HG03521 (cell line): Measurements from ENCODE around the gene PATJ.
"Not testable (repeated sequence)": the region's sequence is repeated elsewhere in the genome, so short reads cannot be mapped to it uniquely, and the experiment has no call there.

Experiments
- ATAC-seq: cut with Tn5 transposase; IDR thresholded peaks from one replicate; pipeline ENCODE4 v1.9.1; 2021; ENCODE audit warnings: mild to moderate bottlenecking, moderate library complexity; ENCODE audit not compliant: unreplicated experiment

Gene PATJ

GRCh38 chr1:62142496-62142895 is 400.2 kb downstream of the PATJ start:
- ATAC-seq, result no peak

DNA sequence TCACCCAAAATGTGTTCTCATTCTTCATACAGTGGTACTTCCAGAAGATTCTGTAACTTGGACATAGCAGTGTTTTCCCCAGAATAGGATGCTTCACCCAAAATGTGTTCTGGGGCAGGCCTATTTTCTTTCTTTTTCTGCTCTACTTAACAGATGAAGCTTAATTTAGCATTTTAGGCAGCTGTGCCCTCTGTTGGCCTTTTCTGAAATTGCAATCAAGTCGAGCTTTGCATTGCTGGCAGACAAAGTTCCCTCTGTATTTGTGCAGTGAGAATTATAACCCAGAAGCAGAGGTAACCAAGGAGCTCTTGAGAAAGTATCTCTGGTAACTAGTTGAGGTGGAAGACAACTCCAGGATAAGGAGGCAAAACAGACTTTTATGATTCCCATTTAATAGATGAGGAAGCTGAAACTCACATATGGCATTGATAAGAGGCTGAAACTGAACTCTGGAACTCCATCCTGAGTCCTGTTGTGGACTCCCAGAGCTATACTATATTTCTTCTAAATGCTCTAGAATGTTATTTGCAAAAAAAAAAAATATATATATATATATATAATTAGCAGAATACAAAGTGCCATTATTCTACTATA is 402.1 kb downstream of the PATJ start:
- no peak for ATAC-seq

GRCh38 chr1:62159940-62160348 is 417.7 kb downstream of the PATJ start:
- no peak for ATAC-seq

DNA sequence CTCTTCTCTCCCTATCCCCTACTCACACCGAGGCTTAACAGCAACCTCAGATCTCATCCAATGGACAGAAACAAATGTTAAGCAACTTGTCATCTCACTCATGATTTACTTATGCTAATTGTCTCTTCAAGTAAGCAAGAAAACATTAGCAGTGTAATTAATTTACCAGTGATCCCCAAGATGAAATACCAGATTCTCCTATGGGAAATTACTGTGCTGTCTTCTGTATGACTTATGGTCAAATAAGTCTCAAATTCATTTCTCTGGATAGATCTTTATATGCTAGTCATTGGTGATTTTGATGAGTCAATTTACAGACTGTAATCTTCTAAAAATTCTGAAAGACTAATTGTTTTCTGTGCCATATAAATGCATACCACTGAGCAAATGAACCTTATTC is 419.4 kb downstream of the PATJ start:
- no peak for ATAC-seq

- ATAC-seq, result not testable (repeated sequence)
These were observed 428.1 kb downstream of the PATJ start for GRCh38 chr1:62170380-62170779.

GRCh38 chr1:62175568-62176179 is 433.4 kb downstream of the PATJ start:
- ATAC-seq, result no peak

GRCh38 chr1:62176597-62177312 is 434.5 kb downstream of the PATJ start:
- ATAC-seq, result no peak

DNA sequence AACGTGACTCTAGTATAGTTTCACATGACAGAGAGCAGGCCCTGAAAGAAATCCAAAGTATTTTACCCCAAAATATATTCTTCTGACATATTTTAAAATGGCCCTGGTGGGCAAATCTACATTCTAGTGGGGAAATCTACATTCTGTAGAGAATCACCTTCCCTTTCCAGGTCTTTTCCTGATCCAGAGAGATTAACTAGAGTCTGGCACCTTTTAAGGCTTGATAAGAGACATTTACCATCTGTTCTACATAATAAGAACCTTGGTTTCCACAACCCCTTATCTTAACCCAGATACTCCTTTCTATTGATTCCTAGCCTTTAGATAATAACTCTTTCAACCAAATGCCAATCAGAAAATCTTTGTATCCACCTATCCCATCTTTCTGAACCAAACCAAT is 435.3 kb downstream of the PATJ start:
- ATAC-seq, result no peak

DNA sequence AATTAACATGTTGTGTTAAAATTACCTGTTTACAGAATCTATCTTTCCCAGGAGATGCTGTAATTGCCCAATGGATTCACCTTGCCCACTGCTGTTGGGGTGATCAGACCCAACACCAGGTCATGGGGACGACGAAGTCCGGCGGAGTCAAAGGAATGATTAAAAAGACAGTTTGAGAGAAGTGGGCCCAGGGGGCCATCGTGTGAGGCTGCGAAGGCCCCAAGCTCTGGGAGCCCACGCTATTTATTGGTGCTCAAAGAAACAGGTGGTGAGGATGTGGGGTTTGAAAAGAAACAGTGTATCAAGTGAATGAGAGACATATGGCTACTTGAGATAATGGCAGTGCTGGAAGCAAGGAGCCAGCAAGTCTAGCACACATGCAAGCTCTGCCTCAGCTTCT is 436.1 kb downstream of the PATJ start:
- no peak for ATAC-seq

- not testable (repeated sequence) for ATAC-seq
These were observed 437.8 kb downstream of the PATJ start for GRCh38 chr1:62180054-62180453.

DNA sequence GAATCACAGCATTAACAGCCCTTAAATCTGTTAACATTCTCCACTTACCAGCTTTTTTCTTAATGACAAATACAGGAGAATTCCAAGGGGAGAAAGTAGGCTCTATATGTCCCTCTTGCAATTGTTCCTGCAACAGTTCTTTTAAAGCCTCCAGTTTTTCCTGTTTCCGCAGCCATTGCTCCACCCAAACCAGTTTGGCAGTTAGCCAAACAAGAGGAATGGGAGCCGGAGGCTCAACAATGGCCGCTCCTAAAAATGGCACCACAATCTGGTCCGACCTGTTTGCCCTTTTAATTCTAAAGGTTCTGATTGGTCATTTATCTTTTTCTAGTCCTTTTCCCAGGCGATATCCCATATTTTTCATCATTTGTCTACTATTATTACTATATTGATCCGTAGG is 438.4 kb downstream of the PATJ start:
- no peak for ATAC-seq

DNA sequence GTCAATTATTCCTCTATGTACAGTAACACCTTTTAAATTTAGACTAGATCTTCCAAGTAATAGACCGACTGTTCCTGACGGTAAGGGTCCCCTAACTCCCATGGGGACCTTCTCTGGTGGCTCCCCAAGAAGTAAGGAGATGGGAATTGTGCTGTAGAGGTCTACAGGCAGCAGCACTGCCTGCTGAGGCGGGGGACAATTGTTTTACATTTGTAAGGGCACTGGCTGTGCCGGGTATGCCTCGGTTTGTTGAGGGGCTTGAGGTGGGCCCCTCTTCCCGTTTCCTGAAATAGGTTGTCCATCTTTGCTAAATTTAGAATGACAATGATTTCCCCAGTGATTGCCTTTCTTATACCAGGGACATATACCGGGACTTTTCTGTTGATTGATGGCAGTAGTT is 439.3 kb downstream of the PATJ start:
- no peak for ATAC-seq

GRCh38 chr1:62182157-62182556 is 439.9 kb downstream of the PATJ start:
- ATAC-seq, result not testable (repeated sequence)

GRCh38 chr1:62183164-62184020 is 441.1 kb downstream of the PATJ start:
- not testable (repeated sequence) for ATAC-seq

DNA sequence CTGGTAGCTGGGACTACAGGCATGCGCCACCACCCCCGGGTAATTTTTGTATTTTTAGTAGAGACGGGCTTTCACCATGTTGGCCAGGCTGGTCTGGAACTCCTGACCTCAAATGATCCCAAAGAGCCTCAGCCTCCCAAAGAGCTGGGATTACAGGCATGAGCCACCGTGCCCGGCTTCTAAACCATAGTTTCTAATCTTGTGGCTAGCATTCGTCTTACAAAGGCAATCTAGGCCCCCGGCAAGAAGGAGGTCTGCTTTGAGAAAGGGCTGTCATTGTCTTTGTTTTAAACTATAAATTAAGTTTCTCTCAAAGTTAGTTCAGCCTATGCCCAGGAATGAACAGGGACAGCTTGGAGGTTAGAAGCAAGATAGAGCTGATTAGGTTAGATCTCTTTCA is 442.1 kb downstream of the PATJ start:
- no peak for ATAC-seq

- ATAC-seq, result not testable (repeated sequence)
These were observed 443.0 kb downstream of the PATJ start for GRCh38 chr1:62185233-62185632.

GRCh38 chr1:62185677-62186076 is 443.4 kb downstream of the PATJ start:
- ATAC-seq, result no peak

GRCh38 chr1:62187548-62187947 is 445.3 kb downstream of the PATJ start:
- no peak for ATAC-seq

DNA sequence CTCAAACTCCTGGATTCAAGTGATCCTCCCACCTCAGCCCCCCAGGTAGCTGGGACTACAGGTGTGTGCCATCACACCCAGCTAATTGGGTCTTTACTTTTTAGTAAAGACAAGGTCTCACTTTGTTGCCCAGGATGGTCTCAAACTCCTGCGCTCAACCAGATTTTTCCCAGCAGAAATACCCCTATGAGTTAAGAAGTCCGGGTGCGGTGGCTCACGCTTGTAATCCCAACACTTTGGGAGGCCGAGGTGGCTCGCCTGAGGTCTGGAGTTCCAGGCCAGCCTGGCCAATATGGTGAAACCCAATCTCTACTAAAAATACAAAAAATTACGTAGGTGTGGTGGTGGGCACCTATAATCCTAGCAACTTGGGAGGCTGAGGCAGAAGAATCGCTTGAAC is 445.8 kb downstream of the PATJ start:
- ATAC-seq, result no peak

- ATAC-seq, result no peak
These were observed 452.6 kb downstream of the PATJ start, which contains the start of gene L1TD1 for GRCh38 chr1:62194651-62195544. Gene L1TD1 (plus strand): TSS chr1:62194849. CDS start chr1:62206629, 11,780 bp downstream.
